Neuron (in vitro differentiated cells): ENCODE measurements around the gene SRRM2.
A peak's percentile ranks its signal among the peaks of the same experiment; 100 is the strongest.
"Not testable (repeated sequence)": the region's sequence is repeated elsewhere in the genome, so short reads cannot be mapped to it uniquely, and the experiment has no call there.

Experiments used
- H2AFZ ChIP-seq: one replicate; pipeline ENCODE4 v1.6.1; 2013; ENCODE audit warnings: low read depth, mild to moderate bottlenecking, inconsistent platforms, low read length, moderate library complexity
- H3K27me3 ChIP-seq: one replicate; pipeline ENCODE4 v1.6.1; 2013; ENCODE audit warnings: low read length; ENCODE audit not compliant: insufficient read depth
- H3K36me3 ChIP-seq: one replicate; pipeline ENCODE4 v1.6.1; 2013; ENCODE audit warnings: low read length; ENCODE audit not compliant: insufficient read depth
- H3K4me1 ChIP-seq: one replicate; pipeline ENCODE4 v1.6.1; 2013; ENCODE audit warnings: low read length; ENCODE audit not compliant: insufficient read depth
- H3K4me3 ChIP-seq: 2 replicates; pipeline ENCODE4 v1.5.1; 2013; ENCODE audit warnings: mild to moderate bottlenecking, low read length, moderate library complexity
- H3K9me3 ChIP-seq: one replicate; pipeline ENCODE4 v1.6.1; 2013; ENCODE audit warnings: low read length

SRRM2 gene

DNA sequence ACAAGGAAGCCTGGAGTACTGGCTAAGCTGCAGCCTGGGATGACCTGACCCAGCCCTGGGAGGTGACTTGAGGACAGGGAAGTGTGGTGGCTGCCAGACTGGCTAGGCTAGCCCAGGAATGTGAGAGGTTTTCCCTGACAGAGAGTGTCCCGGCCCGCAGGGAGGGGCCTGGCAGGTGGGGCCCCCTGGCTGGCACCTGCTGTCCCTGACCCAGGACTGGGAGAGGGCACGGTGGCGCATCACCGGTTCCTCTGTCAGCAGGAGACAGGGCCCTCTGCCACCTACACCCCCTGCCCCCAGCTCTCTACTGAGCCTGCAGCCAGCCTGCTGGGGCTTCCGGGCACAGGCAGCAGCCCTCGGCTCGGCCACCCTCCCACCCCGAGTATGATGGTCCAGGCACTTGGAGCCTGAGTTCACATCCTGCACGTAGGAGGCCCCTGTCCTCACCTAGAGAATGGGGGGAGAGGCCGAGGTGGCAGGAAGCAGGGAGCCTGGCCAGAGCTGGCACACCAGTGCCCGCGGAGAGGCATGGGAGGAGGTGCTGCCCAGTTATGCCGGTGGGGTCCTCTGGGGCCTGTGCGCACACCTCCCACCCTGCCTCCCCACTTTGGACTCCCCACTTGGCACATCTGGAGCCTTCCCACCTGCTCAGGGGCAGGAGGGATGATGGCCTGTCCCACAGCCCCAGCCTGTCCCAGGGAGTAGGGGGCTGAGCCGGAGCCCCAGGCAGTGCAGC is 32.9 kb upstream of the SRRM2 start:
- no peak overlapping the region for H3K4me3 ChIP-seq
- no peaks in the 10 kb centered on the region for H3K36me3 ChIP-seq
- H3K27me3 ChIP-seq, result no peaks in the 10 kb centered on the region
- H3K9me3 ChIP-seq, result no peaks in the 10 kb centered on the region
- H3K4me1 ChIP-seq, result peaks cover 3% of the 10 kb centered on the region
- no peak overlapping the region for H2AFZ ChIP-seq

GRCh38 chr16:2720064-2720457 is 32.4 kb upstream of the SRRM2 start, which contains the start of gene PRSS27:
PRSS27 (minus strand) TSS chr16:2720224; CDS start chr16:2720160, 64 bp downstream.
- no peaks in the 10 kb centered on the region for H3K36me3 ChIP-seq

DNA sequence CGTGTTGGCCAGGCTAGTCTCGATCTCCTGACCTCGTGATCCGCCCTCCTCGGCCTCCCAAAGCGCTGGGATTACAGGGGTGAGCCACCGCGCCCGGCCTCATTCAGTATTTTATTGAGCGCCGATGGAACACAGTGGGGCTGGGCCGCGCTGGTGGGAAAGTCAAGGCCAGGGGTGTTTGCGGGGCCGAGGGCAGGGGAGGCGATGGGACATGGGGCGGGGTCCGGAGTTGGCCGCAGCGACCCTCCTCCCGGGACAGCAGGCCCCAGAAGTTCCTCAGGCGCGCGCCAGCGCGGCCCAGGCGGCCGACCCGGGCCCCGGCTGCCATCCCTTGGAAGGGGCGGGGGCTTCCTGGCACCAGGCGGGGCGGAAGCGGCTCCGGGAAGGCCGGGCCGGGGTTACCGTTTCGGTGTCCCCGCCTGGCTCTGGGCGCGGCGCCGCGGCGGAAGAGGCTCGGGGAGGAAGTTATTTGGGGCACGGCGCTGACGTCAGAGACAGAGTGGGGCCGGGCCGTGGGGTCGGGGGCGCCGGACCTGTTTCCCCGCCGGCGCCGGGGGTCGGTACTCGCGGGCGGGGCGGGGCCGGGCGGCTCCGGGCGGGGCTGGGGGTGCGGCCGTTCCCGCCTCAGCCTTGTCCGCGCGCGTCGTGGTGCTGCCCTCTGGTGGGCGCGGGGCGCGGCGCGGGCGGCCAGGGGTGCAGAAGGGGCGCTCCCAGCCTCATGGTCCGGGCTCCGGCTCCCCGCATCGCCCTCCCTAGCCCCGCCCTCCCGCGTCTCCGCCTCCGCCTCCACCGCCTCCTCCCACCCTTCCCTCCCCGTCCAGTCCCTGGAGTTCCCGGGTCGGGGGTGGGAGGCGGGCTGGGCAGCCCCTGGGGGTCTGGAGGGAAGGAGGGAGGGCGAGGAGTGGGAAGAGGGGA is 31.5 kb upstream of the SRRM2 start:
- Histone ChIP-seq H3K4me3 (peak overlapping the region; percentile 56), H2AFZ (peak overlapping the region; percentile 80), H3K9me3 (no peaks in the 10 kb centered on the region), H3K27me3 (no peaks in the 10 kb centered on the region), H3K4me1 (peaks cover 3% of the 10 kb centered on the region), H3K36me3 (no peaks in the 10 kb centered on the region)

More at GRCh38 chr16:2720064-2720457, 32.4 kb upstream of the SRRM2 start, which contains the start of gene PRSS27:
- H2AFZ ChIP-seq, result peak within 1 kb of the TSS; percentile 80
- H3K4me1 ChIP-seq, result peaks cover 3% of the 10 kb centered on the region
- no peaks in the 10 kb centered on the region for H3K9me3 ChIP-seq
- H3K27me3 ChIP-seq, result no peaks in the 10 kb centered on the region
- H3K4me3 ChIP-seq, result peak within 1 kb of the TSS; percentile 56

- H3K4me1 ChIP-seq, H3K27me3 ChIP-seq, H3K36me3 ChIP-seq, H3K9me3 ChIP-seq: not testable (repeated sequence)
- peak overlapping the region; percentile 56 for H3K4me3 ChIP-seq
- H2AFZ ChIP-seq, result peak overlapping the region; percentile 34
Measured at GRCh38 chr16:2721634-2722173, 30.7 kb upstream of the SRRM2 start.

- H3K9me3 ChIP-seq, result no peaks in the 10 kb centered on the region
- no peaks in the 10 kb centered on the region for H3K27me3 ChIP-seq
- peaks cover 3% of the 10 kb centered on the region for H3K4me1 ChIP-seq
- no peaks in the 10 kb centered on the region for H3K36me3 ChIP-seq
- no peak overlapping the region for H3K4me3 ChIP-seq
- H2AFZ ChIP-seq, result no peak overlapping the region
Measured at GRCh38 chr16:2724088-2724676, 28.3 kb upstream of the SRRM2 start.

DNA sequence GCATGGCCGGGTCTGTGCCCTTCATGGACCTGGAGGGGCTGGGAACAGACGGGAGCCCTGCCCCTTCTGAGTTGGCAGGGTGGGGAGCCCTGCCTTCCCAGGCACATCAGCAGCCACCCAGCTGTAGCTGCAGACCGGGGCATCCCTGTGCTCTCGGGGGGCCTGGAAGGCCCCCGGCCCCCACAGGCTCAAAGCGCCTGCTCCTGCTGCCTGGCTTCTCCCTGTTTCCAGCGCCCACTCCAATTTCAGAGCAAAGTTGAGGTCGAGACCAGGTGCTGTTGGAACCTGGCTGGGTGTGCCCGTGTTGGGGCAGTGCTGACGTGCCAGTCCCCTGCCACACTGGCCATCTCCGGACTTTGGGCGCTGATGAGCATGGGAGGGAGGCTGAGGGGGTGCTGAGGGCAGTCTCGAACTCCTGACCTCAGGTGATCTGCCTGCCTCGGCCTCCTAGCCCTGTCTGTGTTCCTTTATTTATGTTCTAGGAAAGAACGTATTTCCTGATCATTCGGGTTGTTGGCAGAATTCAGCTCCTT is 27.6 kb upstream of the SRRM2 start:
- no peaks in the 10 kb centered on the region for H3K27me3 ChIP-seq
- H3K36me3 ChIP-seq, result no peaks in the 10 kb centered on the region
- H3K9me3 ChIP-seq, result no peaks in the 10 kb centered on the region
- no peaks in the 10 kb centered on the region for H3K4me1 ChIP-seq
- no peak overlapping the region for H2AFZ ChIP-seq
- H3K4me3 ChIP-seq, result no peak overlapping the region

- H3K9me3 ChIP-seq, result no peaks in the 10 kb centered on the region
- H2AFZ ChIP-seq, result no peak overlapping the region
- H3K27me3 ChIP-seq, result no peaks in the 10 kb centered on the region
- no peak overlapping the region for H3K4me3 ChIP-seq
- H3K4me1 ChIP-seq, result no peaks in the 10 kb centered on the region
- H3K36me3 ChIP-seq, result no peaks in the 10 kb centered on the region
Measured at GRCh38 chr16:2726923-2727322, 25.5 kb upstream of the SRRM2 start.

DNA sequence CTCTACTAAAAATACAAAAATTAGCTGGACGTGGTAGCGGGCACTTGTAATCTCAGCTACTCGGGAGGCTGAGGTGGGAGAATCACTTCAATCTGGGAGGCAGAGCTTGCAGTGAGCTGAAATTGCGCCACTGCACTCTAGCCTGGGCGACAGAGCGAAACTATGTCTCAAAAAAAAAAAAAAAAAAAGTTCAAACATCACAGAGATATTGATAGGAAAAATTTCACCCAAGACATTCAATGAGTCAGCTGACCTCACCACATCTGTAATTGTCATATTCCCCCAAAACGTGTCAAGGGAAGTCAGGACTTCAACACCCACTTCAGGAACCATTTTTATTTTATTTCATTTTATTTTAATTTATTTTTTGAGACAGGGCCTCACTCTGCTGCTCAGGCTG is 24.4 kb upstream of the SRRM2 start:
- no peaks in the 10 kb centered on the region for H3K4me1 ChIP-seq
- no peaks in the 10 kb centered on the region for H3K27me3 ChIP-seq
- no peak overlapping the region for H2AFZ ChIP-seq
- no peaks in the 10 kb centered on the region for H3K36me3 ChIP-seq
- no peak overlapping the region for H3K4me3 ChIP-seq
- H3K9me3 ChIP-seq, result no peaks in the 10 kb centered on the region

DNA sequence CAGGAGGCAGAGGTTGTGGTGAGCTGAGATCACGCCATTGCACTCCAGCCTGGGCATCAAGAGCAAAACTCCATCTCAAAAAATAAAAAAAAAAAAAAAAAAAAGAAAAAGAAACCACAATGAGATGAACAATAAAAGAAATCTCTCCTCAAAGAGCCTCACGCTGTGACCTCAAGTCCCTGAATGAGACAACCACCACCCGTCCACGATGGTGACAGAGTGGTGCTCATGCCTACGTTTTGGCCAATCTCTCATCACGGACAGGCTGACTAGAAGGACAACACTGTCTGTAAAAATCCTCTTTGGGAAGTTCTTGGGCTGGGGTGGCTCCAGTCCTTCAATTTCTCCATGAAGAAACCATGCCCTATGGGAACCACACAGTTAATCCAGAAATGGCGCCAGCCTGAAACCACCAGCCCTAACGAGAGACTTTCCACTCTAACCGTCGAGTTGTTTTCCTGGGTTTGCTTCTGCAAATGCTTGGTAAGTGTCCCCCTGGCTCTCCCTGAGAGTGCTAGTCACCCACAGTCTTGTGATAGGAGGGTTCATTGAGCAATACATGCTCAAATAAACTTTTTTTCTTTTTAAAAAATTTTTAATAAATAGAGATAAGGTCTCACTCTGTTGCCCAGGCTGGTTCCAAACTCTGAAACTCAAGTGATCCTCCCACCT is 17.5 kb upstream of the SRRM2 start:
- H3K4me3 ChIP-seq, result no peak overlapping the region

GRCh38 chr16:2736476-2737237 is 15.8 kb upstream of the SRRM2 start:
- Histone ChIP-seq H3K9me3 (no peaks in the 10 kb centered on the region), H3K27me3 (no peaks in the 10 kb centered on the region), H2AFZ (no peak overlapping the region), H3K4me3 (no peak overlapping the region), H3K36me3 (no peaks in the 10 kb centered on the region), H3K4me1 (peaks cover 4% of the 10 kb centered on the region)

More for the DNA sequence above, 17.5 kb upstream of the SRRM2 start:
- no peak overlapping the region for H2AFZ ChIP-seq
- H3K27me3 ChIP-seq, result no peaks in the 10 kb centered on the region
- no peaks in the 10 kb centered on the region for H3K9me3 ChIP-seq
- H3K4me1 ChIP-seq, result peaks cover 4% of the 10 kb centered on the region
- no peaks in the 10 kb centered on the region for H3K36me3 ChIP-seq

- H3K4me1 ChIP-seq, result peaks cover 4% of the 10 kb centered on the region
- H3K36me3 ChIP-seq, result no peaks in the 10 kb centered on the region
- no peak overlapping the region for H2AFZ ChIP-seq
Measured at GRCh38 chr16:2737238-2737605, 15.2 kb upstream of the SRRM2 start.

DNA sequence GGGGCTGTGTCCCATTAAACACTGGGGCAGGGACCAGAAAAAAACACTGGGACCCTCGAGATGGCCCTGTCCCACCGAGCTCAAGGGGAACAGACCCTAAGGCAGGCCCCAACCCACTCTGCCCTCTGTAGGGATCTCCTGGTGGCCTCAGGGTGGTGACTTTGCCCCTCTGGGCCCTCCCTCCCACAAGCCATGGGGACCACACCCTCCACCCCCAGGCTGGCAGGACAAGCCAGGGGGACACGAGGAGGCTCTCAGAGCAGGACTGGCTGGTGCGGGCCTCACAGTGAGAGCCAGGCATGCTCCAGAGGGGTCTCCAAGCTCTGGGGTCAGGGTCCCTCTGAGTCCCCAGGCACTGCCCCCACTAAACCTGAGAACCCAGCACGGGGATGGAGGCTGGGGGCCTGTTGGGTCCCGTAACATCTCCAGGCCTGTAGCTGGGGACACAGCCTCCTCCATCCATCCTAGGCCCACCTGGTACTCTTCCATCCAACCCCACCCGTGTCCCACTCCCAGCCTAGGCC is 14.5 kb upstream of the SRRM2 start:
- no peak overlapping the region for H3K4me3 ChIP-seq
- H3K4me1 ChIP-seq, result peaks cover 4% of the 10 kb centered on the region
- H3K36me3 ChIP-seq, result no peaks in the 10 kb centered on the region
- H2AFZ ChIP-seq, result no peak overlapping the region
- no peaks in the 10 kb centered on the region for H3K27me3 ChIP-seq
- H3K9me3 ChIP-seq, result no peaks in the 10 kb centered on the region

More at GRCh38 chr16:2737238-2737605, 15.2 kb upstream of the SRRM2 start:
- H3K27me3 ChIP-seq, result no peaks in the 10 kb centered on the region
- H3K4me3 ChIP-seq, result no peak overlapping the region
- no peaks in the 10 kb centered on the region for H3K9me3 ChIP-seq
